ENCODE results near the gene AKAP1.

DNA sequence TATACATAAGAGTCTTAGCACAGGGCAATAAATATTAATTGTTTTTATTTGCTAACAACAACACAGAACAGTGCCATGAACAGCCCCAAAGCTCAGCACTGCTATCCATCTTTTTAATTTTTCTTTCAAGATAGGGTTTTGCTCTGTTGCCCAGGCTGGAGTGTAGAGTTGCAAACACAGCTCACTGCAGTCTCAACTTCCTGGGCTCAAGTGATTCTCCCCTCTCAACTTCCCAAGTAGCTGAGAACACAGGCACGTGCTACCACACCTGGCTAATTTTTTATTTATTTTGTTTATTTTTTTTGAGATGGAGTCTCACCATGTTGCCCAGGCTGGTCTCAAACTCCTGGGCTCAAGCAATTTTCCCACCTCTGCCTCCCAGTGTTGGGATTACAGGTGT is 47.6 kb upstream of the AKAP1 start:
- TF ChIP-seq CTCF (IDR thresholded peaks at IDR 0.05) (no peak), POLR2A (IDR thresholded peaks at IDR 0.05) (no peak)
